ENCODE measurements around the gene DHRS12. TPM values are rescaled to one million over a fixed set of nuclear protein-coding genes. Genes with fewer than 3 reads are reported as not detected.

The DHRS12 gene
- total RNA-seq, 1 experiment from 2014 or later: 14.1 TPM

- intact Hi-C loops (cut with micrococcal nuclease; ENCODE audit: unreplicated experiment): no loop called here
- no peaks in the 10 kb centered on the region for H3K36me3 Mint-ChIP-seq (ENCODE audit: insufficient read depth, unreplicated experiment)
- no peaks in the 10 kb centered on the region for H3K27me3 ChIP-seq (replicated peaks; ENCODE audit: control insufficient read depth, insufficient read depth, low read length)
- no peak for DNase-seq
- H3K36me3 ChIP-seq (ENCODE audit: control insufficient read depth, insufficient read depth, low read length): no peaks in the 10 kb centered on the region
- H3K9me3 Mint-ChIP-seq (ENCODE audit: unreplicated experiment): no peaks in the 10 kb centered on the region
- no peak overlapping the region for H3K4me3 ChIP-seq (ENCODE audit: low read depth, low read length)
- peaks cover 7% of the 10 kb centered on the region for H3K4me1 Mint-ChIP-seq (ENCODE audit: low read depth, unreplicated experiment)
- CTCF ChIA-PET: no interaction called here
- BruUV-seq (replicated peaks): no TSS peak
- no peaks in the 10 kb centered on the region for H3K4me1 ChIP-seq
- no peak overlapping the region for H3K27ac Mint-ChIP-seq (ENCODE audit: unreplicated experiment)
- H3K27me3 Mint-ChIP-seq (ENCODE audit: insufficient read depth, unreplicated experiment): no peaks in the 10 kb centered on the region
- no peak for TF ChIP-seq CTCF (IDR thresholded peaks at IDR 0.05; ENCODE audit: insufficient read depth in 1 of 2, low read depth in 1 of 2, low read length in 1 of 2, severe bottlenecking in 1 of 2, unreplicated experiment in 1 of 2)
- no peak overlapping the region for H3K4me3 Mint-ChIP-seq (ENCODE audit: unreplicated experiment)
- no peaks in the 10 kb centered on the region for H3K9me3 ChIP-seq
- POLR2A ChIA-PET: no interaction called here
These were observed 37.0 kb upstream of the DHRS12 start for GRCh38 chr13:51840917-51841316.

- Histone ChIP-seq H3K4me1 (no peaks in the 10 kb centered on the region), H3K9me3 (no peaks in the 10 kb centered on the region), H3K36me3 (ENCODE audit: control insufficient read depth, insufficient read depth, low read length) (no peaks in the 10 kb centered on the region), H3K4me3 (ENCODE audit: low read depth, low read length) (no peak overlapping the region), H3K27me3 (replicated peaks; ENCODE audit: control insufficient read depth, insufficient read depth, low read length) (no peaks in the 10 kb centered on the region)
- H3K4me1 Mint-ChIP-seq (ENCODE audit: low read depth, unreplicated experiment): peaks cover 3% of the 10 kb centered on the region
- H3K27ac Mint-ChIP-seq (ENCODE audit: unreplicated experiment): no peak overlapping the region
- intact Hi-C loops (cut with micrococcal nuclease; ENCODE audit: unreplicated experiment): no loop called here
- H3K9me3 Mint-ChIP-seq (ENCODE audit: unreplicated experiment): no peaks in the 10 kb centered on the region
- no peak for TF ChIP-seq CTCF (IDR thresholded peaks at IDR 0.05; ENCODE audit: insufficient read depth in 1 of 2, low read depth in 1 of 2, low read length in 1 of 2, severe bottlenecking in 1 of 2, unreplicated experiment in 1 of 2)
- no peaks in the 10 kb centered on the region for H3K27me3 Mint-ChIP-seq (ENCODE audit: insufficient read depth, unreplicated experiment)
- no TSS peak for BruUV-seq (replicated peaks)
- no peak overlapping the region for H3K4me3 Mint-ChIP-seq (ENCODE audit: unreplicated experiment)
- DNase-seq: no peak
- ChIA-PET CTCF (no interaction called here), POLR2A (no interaction called here)
- H3K36me3 Mint-ChIP-seq (ENCODE audit: insufficient read depth, unreplicated experiment): no peaks in the 10 kb centered on the region
These were observed 36.0 kb upstream of the DHRS12 start for GRCh38 chr13:51839711-51840540.

- intact Hi-C loops (cut with micrococcal nuclease; ENCODE audit: unreplicated experiment): no loop called here
- no TSS peak for BruUV-seq (replicated peaks)
- H3K4me1 Mint-ChIP-seq (ENCODE audit: low read depth, unreplicated experiment): no peaks in the 10 kb centered on the region
- H3K4me3 ChIP-seq (ENCODE audit: low read depth, low read length): no peak overlapping the region
- no peaks in the 10 kb centered on the region for H3K9me3 Mint-ChIP-seq (ENCODE audit: unreplicated experiment)
- no peaks in the 10 kb centered on the region for H3K27me3 Mint-ChIP-seq (ENCODE audit: insufficient read depth, unreplicated experiment)
- H3K36me3 Mint-ChIP-seq (ENCODE audit: insufficient read depth, unreplicated experiment): no peaks in the 10 kb centered on the region
- no peak for DNase-seq
- no peaks in the 10 kb centered on the region for H3K9me3 ChIP-seq
- ChIA-PET CTCF (no interaction called here), POLR2A (no interaction called here)
- H3K27me3 ChIP-seq (replicated peaks; ENCODE audit: control insufficient read depth, insufficient read depth, low read length): no peaks in the 10 kb centered on the region
- H3K27ac Mint-ChIP-seq (ENCODE audit: unreplicated experiment): no peak overlapping the region
- TF ChIP-seq CTCF (IDR thresholded peaks at IDR 0.05; ENCODE audit: insufficient read depth in 1 of 2, low read depth in 1 of 2, low read length in 1 of 2, severe bottlenecking in 1 of 2, unreplicated experiment in 1 of 2): no peak
- no peak overlapping the region for H3K4me3 Mint-ChIP-seq (ENCODE audit: unreplicated experiment)
- H3K4me1 ChIP-seq: no peaks in the 10 kb centered on the region
- no peaks in the 10 kb centered on the region for H3K36me3 ChIP-seq (ENCODE audit: control insufficient read depth, insufficient read depth, low read length)
These were observed 34.4 kb upstream of the DHRS12 start for GRCh38 chr13:51838240-51838846.

All from Caco-2 (cell line).